ENCODE results near the gene PPP1R27. TPM values are rescaled to one million over a fixed set of nuclear protein-coding genes. Genes with fewer than 3 reads are reported as not detected.

Gene PPP1R27
- total and polyA plus RNA-seq, 2 donors (not counting 3 experiments of a cell fraction or from before 2014, with no cell fraction given): not detected

GRCh38 chr17:81863123-81863675, 28.3 kb upstream of the PPP1R27 start:
- H3K4me3 ChIP-seq (replicated peaks in 1 of 3; ENCODE audit: insufficient read depth in 1 of 3, low read depth in 1 of 3, low read length in 3 of 3): no peak overlapping the region
- no peaks in the 10 kb centered on the region for H3K27me3 ChIP-seq (ENCODE audit: control insufficient read depth in 2 of 2, insufficient read depth in 2 of 2, low read length in 2 of 2)
- no peak for DNase-seq (ENCODE audit: low read depth, low spot score)
- H3K79me2 ChIP-seq (ENCODE audit: control insufficient read depth, insufficient read depth, low read length): peaks cover 25% of the 10 kb centered on the region
- peaks cover 14% of the 10 kb centered on the region for H3K4me1 ChIP-seq (ENCODE audit: control insufficient read depth, extremely low read depth, insufficient read depth, low read length)
- no peaks in the 10 kb centered on the region for H3K9me3 ChIP-seq (replicated peaks; ENCODE audit: control insufficient read depth, insufficient read depth, low read length)
- no peak overlapping the region for H3K27ac ChIP-seq (ENCODE audit: insufficient read depth, low read depth, low read length)
- intact Hi-C loops (cut with micrococcal nuclease) (no loop called here), dilution Hi-C loops (cut with MboI; ENCODE audit: extremely low pct_ligation_motif_present, low sequenced_read_pairs) (no loop called here)
- ChIA-PET POLR2A (no interaction called here), CTCF (no interaction called here)
- no peak overlapping the region for H3K9ac ChIP-seq (replicated peaks; ENCODE audit: extremely low read depth, insufficient read depth, low read length)
- H4K20me1 ChIP-seq (replicated peaks; ENCODE audit: control insufficient read depth, extremely low read depth, insufficient read depth, low read length): no peaks in the 10 kb centered on the region
- no peak overlapping the region for H2AFZ ChIP-seq (ENCODE audit: low read depth, low read length)
- FAIRE-seq: peak; percentile 55
- H3K4me2 ChIP-seq (ENCODE audit: insufficient read depth, low read length): no peak overlapping the region
- TF ChIP-seq FOS (IDR thresholded peaks at IDR 0.05; ENCODE audit: borderline replicate concordance, insufficient read depth, low read length) (no peak), GATA2 (IDR thresholded peaks at IDR 0.05; ENCODE audit: insufficient read depth, insufficient read length, low read depth, low read length) (no peak), POLR2AphosphoS5 (IDR thresholded peaks at IDR 0.05; ENCODE audit: insufficient read depth, low read depth, low read length) (no peak), JUN (IDR thresholded peaks at IDR 0.05; ENCODE audit: borderline replicate concordance, insufficient read depth, insufficient read length, low read depth) (no peak), POLR2A (IDR thresholded peaks at IDR 0.05; ENCODE audit: low read depth, low read length) (no peak), MAX (IDR thresholded peaks at IDR 0.05; ENCODE audit: insufficient read depth, insufficient read length) (no peak), CTCF (IDR thresholded peaks at IDR 0.05; ENCODE audit: extremely low read depth in 1 of 2, insufficient read depth in 1 of 2, low read depth in 1 of 2, low read length in 2 of 2) (no peak), EZH2 (IDR thresholded peaks at IDR 0.05; ENCODE audit: borderline replicate concordance, low read depth, low read length, severe bottlenecking) (no peak), MYC (IDR thresholded peaks at IDR 0.05; ENCODE audit: low read depth, low read length) (no peak)
- no TSS peak for BruUV-seq (replicated peaks)
- H3K36me3 ChIP-seq (ENCODE audit: control insufficient read depth in 2 of 2, extremely low read depth in 1 of 2, insufficient read depth in 2 of 2, low read length in 2 of 2): peaks cover 3 to 16% of the 10 kb centered on the region in 2 experiments
- H3K9me1 ChIP-seq (replicated peaks; ENCODE audit: control insufficient read depth, extremely low read depth, insufficient read depth, low read length): no peaks in the 10 kb centered on the region

All from endothelial cell of umbilical vein (primary cell).